Prostate gland (tissue), 2 donors: ENCODE measurements around the gene MVP.

Experiments
- POLR2A ChIP-seq: fragments of 450-650 bp; IDR thresholded peaks from one replicate; pipeline ENCODE4 v1.6.1; 2016; ENCODE audit warnings: antibody characterized with exemption, mild to moderate bottlenecking
- POLR2AphosphoS5 ChIP-seq: sonication (generic); formaldehyde crosslinking; IDR thresholded peaks from one replicate; pipeline ENCODE4 v1.6.1; 2017; ENCODE audit warnings: antibody characterized with exemption
- TF ChIP-seq, protein P1 (sequence below), 4 experiments: fragments of 200-600 bp in 2 of 4; fragments of 450-650 bp in 2 of 4; sonication (generic) in 2 of 4; IDR thresholded peaks; 1 replicate in 3 of 4; 2 replicates in 1 of 4; pipeline ENCODE4 v1.5.1; 2016 to 2019; ENCODE audit warnings: antibody characterized with exemption in 4 of 4, mild to moderate bottlenecking in 2 of 4, moderate library complexity in 2 of 4

DNA sequence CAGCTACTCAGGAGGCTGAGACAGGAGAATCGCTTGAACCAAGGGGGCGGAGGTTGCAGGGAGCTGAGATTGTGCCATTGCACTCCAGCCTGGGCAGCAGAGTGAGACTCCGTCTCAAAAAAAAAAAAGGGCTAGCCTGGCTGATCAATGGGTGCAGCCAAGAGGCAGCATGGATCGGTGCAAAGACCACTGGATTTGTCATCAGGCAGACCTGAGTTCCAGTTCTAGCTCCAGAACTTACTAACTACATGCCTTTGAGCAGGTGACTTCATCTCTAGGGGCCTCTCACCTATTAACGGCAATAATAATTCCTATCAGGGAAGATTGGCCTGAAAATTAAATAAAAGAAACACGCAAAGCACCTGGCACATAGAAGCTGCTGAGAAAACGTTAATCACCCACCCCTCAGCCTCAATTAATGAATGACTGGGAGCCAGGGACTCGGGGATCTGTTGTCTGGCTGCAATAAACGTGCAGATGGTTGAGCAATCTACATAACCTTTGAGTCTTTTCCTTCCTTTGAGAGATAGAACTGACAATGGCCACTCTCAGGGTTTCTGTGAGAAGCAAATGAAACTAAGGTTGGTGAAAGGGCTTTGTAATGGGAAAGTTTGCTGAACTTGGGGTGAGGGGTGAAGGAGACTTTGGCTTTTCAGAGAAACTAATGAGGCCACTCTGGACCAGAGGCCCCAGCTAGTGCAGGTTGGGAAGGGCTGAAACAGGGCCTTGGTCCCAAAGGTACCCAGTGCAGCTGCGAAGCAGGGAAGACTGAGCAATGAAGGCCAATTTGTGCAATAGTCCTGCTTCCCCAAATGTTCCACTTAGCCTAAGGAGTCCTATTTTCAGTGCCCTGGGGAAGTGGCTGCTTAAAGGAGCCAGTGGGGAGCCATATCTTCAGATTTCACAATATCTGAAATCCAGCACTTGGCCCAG lies 71.5 kb downstream of the MVP start:
- TF ChIP-seq, protein P1, sequence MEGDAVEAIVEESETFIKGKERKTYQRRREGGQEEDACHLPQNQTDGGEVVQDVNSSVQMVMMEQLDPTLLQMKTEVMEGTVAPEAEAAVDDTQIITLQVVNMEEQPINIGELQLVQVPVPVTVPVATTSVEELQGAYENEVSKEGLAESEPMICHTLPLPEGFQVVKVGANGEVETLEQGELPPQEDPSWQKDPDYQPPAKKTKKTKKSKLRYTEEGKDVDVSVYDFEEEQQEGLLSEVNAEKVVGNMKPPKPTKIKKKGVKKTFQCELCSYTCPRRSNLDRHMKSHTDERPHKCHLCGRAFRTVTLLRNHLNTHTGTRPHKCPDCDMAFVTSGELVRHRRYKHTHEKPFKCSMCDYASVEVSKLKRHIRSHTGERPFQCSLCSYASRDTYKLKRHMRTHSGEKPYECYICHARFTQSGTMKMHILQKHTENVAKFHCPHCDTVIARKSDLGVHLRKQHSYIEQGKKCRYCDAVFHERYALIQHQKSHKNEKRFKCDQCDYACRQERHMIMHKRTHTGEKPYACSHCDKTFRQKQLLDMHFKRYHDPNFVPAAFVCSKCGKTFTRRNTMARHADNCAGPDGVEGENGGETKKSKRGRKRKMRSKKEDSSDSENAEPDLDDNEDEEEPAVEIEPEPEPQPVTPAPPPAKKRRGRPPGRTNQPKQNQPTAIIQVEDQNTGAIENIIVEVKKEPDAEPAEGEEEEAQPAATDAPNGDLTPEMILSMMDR (IDR thresholded peaks at IDR 0.05), result no peak
- TF ChIP-seq POLR2A (no peak), POLR2AphosphoS5 (no peak)
